HG02610 (cell line): Measurements from ENCODE around the gene AHSP.
"Not testable (repeated sequence)": the region's sequence is repeated elsewhere in the genome, so short reads cannot be mapped to it uniquely, and the experiment has no call there.

ENCODE experiments used
- ATAC-seq: cut with Tn5 transposase; IDR thresholded peaks from one replicate; pipeline ENCODE4 v1.9.1; 2021; ENCODE audit warnings: mild to moderate bottlenecking, moderate library complexity; ENCODE audit not compliant: unreplicated experiment

AHSP gene

DNA sequence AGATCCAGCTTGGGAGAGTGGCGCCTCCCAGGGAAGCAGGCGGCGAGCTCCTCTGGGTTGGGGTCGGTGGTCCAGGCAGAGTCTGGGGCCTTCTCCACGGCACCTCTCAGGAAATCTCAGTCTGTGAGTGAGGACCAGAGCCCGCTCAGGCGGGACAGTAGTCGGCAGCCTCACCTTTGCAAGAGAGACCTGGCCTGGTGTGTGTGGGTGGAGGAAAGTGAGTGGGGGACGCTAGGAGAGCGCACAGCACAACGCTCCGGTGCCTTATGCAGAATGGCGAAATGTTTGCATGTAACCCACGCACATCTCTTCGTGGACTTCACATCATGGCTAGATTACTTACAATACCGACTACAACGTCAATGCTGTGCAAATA is 2.2 kb downstream of the AHSP start:
- no peak for ATAC-seq

DNA sequence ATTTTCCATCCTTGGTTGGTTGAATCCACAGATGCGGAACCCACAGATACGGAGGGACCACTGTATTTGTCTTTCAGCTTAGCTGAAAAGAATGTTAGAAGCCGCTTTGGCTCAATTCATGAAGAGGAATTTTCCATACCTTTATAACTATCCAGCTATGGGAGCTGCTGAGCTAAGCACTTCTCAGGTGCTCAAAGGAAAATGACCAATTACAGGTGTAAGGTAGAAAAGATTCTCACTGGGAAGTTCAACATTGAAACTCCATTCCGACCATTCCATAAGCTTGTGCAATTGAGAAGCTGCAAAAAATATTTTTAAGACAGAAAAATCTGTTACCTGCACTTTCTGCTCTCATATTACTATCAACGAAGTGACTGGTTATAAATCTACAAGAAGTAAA is 2.7 kb downstream of the AHSP start:
- ATAC-seq: no peak

DNA sequence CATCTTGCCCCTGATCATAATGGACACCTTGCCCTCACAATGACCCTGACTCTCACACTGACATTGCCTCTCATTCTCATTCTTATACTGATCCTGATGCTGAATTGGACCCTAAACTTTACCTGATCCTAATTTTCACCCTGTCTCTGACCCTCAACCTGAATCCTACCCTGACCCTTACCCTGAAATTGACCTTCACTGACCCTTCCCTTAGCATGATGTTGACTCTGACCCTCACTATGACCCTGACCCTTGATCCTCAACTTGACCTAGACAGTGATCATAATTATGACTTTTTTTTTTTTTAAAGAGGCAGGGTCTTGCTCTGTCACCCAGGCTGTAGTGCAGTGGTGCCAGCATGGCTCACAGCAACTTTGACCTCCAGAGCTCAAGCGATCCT is 3.4 kb downstream of the AHSP start:
- ATAC-seq: no peak

DNA sequence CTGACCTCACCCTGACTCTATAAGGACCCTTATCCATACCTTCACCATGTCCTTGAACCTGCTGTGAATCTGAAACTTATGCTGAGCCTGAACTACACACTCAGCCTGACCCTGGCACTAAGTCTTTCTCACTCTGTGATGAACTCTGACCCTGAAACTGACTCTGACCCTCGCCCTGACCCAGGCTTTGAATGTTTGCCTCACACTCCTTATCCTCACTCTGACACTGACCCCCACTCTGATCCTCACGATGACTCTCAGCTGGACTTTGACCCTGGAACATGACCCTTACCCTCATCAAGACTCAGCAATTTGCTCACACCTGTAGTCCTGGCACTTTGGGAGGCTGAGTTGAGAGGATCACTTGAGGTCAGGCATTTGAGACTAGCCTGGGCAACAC is 4.4 kb downstream of the AHSP start:
- ATAC-seq: no peak

DNA sequence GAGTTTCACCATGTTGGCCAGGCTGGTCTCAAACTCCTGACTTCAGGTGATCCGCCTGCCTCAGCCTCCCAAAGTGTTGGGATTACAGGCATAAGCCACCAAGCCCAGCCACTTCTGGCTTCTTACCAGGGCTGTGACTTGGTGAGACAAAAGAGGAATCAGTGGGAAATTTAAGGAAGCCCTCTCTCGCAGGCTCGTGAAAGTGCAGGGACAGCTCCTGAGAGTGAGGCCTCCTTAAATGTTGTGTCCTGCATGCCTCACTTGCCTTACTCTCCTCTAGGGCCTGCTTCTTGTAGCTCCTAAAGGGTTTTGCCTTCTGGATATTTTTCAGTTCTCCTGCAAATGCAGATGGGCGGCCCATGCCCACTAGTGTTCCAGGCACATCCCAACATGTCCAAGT is 5.2 kb downstream of the AHSP start:
- no peak for ATAC-seq

DNA sequence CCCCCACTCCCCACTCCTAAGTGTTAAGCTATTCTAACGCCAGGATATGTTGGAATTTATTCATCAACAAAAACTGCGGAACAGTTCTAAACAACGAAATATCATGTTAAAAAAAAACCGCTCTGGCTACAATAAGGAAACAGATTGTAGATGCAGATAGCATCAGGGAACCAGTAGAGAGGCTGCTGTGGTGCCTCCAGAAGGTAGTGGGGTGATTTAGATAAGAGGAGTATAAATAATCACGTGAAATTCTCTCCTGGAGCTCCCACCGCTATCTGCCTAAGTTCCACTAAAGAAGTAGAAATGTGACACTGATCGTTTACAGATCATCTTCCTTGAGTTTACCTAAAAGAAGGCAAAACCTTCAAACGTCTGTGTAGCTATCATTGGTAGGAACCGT is 8.0 kb downstream of the AHSP start:
- ATAC-seq: no peak

DNA sequence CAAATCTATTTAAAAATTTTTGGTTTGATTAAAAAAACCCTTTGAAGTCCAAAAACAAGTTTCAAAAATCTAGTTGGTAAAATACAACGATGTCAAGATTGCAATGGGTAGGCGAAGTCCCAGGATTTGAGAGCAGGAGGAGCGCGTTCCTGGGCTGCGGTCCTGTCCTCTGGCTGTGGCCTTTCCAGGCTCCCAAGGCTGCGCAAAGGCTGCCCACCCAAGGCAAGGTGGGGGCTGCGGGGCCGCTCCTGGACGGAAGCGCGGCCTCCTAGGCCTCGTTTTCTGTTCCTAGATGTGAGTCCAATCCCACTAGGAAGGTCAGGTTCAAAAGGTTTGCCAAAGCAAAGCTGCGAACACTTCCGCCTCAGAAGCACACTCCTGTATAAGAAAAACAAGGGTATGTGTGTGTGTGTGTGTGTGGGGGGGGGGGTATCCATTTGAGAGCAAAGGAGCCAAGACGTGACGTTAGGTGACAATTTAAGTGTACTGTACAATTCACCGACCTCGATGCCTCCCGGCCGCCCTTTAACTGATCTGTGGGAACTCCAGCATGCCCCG is 9.2 kb downstream of the AHSP start:
- no peak for ATAC-seq

DNA sequence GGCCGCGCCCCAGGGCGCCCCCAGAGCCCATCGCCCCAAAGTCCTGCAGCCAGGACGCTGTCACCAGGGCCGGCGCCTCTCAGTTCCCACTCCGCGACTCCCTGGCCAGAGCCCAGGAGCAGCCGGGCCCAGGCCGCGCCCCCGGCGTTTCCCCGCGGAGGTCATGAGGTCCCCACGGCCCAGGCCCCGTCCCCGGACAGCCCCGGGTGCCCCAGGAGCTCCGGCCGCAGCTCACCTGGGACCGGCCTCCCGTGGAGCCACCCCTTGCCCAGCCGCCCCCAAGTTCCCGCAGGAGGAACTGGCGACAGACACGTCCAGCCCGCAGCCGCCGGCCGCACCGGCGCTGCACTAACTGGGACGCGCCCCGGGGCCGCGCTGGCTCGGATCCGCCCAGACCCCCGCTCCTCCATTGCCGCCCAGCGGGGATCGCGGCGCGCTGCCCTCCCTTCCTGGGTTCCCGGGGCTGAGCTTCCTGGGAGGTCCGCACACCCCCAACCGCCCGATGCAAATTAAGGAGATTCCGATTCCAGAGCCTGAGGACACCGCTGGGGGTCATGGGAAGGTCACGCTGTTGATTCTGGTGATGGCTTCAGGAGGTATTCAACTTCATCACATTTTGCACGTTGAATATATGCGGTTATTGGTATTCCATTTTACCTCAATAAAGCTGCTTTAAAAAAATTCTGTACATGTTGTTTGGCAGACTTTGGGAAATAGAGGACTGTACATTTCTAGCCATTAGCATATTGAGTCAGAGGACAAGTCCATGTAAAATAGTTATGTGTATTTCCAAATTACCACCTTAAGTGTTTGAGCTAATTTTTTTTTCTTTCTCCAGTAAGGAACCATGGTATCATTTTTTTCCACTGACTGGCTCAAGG is 9.9 kb downstream of the AHSP start:
- ATAC-seq: no peak

DNA sequence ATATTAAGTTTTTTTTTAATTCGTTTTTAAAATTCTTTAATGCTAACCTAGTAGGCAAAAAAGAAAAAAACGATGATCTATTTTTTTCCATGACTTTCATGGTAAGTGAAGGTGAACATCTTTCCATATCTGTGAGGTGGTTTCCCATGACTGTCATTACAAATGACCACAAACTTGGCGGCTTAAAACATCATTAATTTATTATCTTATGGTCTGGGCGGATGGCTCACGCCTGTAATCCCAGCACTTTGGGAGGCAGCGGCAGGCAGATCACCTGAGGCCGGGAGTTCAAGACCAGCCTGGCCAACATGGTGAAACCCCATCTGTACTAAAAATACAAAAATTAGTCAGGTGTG is 10.5 kb downstream of the AHSP start:
- not testable (repeated sequence) for ATAC-seq

DNA sequence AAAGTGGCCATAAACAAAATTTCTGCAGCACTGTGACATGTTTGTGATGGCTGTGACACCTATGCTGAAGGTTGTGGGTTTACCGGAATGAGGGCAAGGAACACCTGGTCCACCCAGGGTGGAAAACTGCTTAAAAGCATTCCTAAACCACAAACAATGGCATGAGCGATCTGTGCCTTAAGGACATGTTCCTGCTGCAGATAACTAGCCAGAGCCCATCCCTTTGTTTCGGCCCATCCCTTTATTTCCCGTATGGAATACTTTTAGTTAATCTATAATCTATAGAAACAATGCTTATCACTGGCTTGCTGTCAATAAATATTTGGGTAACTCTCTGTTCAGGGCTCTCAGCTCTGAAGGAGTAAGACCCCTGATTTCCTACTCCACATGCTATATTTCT is 12.1 kb downstream of the AHSP start:
- ATAC-seq: not testable (repeated sequence)

DNA sequence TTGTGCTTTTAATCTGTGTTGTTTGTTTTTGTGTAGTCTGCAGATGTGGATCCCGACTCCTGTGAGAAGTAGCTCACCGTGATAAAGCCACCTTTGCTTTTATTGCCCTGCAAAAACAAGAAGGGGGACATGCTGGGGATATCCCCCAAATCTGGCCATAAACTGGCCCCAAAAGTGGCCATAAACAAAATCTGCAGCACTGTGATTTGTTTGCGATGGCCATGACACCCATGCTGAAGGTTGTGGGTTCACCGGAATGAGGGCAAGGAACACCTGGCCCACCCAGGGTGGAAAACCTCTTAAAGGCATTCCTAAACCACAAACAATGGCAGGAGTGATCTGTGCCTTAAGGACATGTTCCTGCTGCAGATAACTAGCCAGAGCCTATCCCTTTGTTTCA is 15.1 kb downstream of the AHSP start:
- no peak for ATAC-seq

DNA sequence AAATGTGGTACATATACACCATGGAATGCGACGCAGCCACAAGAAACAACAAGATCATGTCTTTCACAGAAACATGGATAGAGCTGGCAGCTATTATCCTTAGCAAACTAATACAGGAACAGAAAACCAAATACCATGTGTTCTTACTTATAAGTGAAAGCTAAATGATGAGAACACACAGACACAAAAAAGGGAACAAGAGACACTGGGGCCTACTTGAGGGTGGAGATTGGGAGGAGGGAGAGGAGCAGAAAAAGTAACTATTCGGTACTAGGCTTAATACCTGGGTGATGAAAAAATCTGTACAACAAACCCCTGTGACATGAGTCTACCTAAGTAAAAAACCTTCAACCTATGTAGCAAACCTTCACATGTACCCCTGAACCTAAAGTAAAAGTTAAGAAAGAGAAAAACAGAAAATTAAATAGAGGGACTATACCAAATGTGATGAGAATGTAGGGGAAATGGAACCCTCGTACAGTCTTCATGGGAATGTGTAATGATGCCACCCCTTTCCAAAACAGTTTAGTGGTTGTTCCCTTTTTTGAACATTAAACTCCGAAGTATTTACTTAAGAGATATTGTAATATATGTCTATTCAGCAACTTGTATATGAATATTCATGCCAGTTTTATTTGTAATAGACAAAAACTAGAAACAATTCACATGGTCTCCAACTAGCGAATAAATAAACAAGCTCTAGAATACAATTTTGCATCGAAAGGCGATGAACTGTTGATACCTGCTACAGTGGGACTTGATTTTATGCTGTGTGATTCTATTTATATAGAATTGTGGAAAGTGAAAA is 33.9 kb downstream of the AHSP start:
- no peak for ATAC-seq

DNA sequence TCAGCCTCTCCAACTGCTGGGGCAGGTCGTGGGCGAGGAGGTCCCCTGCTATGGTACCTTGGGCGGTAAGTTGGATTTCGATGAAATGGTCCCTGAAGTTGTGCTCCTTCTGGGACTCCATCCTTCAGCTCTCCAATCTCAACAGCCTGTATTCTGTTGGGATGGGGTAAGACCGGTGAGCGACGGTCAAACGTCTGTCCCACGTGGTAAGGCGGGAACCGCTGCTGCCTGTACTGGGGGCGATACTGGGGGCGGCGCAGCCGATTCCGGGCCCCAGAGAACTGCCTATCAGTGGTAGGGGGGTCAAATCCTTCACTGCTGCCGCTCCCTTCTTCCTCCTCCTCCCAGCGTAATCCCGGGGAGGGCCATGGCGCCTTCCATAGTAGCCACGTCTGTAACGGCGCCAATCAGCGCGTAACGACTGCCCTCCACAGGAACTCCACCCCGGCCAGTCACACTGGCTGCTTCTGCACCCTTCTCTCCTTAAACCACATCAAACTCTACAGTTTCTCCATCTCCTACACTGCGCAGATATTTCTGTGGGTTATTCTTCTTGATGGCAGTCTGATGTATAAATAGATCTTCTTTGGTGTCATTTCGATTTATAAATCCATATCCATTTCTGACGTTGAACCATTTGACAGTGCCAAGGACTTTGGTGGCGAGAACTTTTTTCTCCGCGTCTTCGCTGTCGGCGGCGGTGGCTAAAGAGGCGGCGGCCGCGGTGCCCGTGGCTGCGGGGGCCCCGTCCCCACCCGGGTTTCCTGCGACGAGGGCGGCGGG is 41.1 kb downstream of the AHSP start:
- ATAC-seq: no peak

DNA sequence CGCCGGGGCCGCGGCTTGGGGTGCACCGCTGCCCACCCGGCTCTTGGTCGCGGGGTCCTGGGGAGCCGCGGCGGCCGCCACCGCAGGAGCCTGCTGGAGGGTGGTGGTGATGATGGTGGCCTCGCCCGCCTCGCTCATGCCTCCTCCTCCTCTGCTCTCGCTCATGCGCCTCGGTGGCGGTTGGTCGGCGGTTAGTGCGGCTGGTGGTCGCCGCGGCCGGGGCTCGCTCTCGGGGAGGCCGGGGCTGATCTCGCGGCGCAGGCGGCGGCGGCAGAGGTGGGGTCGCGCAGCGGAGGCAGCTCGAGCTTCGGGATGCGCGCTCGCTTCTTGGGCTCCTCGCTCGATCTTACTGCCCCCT is 41.6 kb downstream of the AHSP start:
- no peak for ATAC-seq

DNA sequence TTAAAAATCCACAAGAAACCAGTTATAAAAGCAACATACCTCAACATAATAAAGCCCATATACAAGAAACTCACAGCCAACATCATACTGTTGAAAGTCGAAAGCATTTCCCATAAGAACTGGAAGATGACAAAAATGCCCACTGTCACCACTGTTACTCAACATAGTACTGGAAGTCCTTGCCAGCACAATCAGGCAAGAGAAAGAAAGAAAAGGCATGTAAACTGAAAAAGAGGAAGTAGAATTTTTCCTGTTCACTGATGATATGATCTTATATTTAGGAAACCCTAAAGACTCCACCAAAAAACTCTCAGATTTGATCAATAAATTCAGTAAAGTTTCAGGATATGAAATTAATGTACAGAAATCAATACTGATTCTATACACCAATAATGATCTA is 45.1 kb downstream of the AHSP start:
- no peak for ATAC-seq

DNA sequence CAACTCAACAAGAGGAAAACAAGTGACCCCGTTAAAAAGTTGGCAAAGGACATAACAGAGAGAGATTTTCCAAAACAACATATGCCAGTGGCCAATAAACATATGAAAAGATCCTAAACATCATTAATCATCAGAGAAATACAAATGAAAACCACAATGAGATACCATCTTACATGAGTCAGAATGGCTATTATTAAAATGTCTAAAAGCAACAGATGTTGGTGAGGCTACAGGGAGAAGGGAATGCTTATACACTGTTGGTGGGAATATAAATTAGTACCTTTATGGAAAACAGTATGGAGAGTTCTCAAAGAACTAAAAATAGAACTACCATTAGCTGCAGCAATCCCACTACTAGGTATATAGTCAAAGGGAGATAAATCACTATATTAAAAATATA is 46.5 kb downstream of the AHSP start:
- not testable (repeated sequence) for ATAC-seq

DNA sequence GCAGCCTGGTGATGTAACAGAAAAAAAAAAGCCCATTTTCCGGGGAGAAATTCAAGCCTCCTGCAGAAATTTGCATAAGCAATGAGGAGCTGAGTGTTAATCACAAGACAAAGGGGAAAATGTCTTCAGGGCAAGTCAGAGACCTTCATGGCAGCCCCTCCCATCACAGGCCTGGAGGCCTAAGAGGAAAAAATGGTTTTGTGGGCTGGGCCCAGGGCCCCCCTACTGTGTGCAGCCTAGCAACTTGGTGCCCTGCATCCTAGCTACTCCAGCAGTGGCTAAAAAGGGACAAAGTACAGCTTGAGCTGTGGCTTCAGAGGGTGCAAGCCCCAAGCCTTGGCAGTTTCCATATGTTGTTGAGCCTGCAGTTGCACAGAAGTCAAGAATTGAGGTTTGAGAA is 49.7 kb downstream of the AHSP start:
- no peak for ATAC-seq
